Esophagus muscularis mucosa (tissue), 4 donors: ENCODE data around the gene ANXA4. TPM values are rescaled to one million over a fixed set of nuclear protein-coding genes. Genes with fewer than 3 reads are reported as not detected.
"Not testable (repeated sequence)": the region's sequence is repeated elsewhere in the genome, so short reads cannot be mapped to it uniquely, and the experiment has no call there.

Experiments
- DNase-seq: peaks from one replicate; pipeline ENCODE4 v3.0.0-alpha.2; 2017; ENCODE audit errors: extremely low spot score
- H3K27ac ChIP-seq, 4 donors: fragments of 200-600 bp; sonication (generic); replicated peaks in 1 of 4; 1 replicate in 3 of 4; 2 replicates in 1 of 4; pipeline ENCODE4 v1.5.1; 2016 to 2019; ENCODE audit warnings: mild to moderate bottlenecking in 1 of 4
- H3K27me3 ChIP-seq, 4 donors: fragments of 200-600 bp; sonication (generic); one replicate each; pipeline versions ENCODE4 v1.5.1 to v1.6.0; 2016 to 2019
- H3K36me3 ChIP-seq, 4 donors: fragments of 200-600 bp; sonication (generic); one replicate each; pipeline ENCODE4 v1.5.1; 2016 to 2019
- H3K4me1 ChIP-seq, 4 donors: fragments of 200-600 bp; sonication (generic); one replicate each; pipeline ENCODE4 v1.5.1; 2016 to 2019
- H3K4me3 ChIP-seq, 4 donors: fragments of 200-600 bp; sonication (generic); 1 replicate in 2 of 4; 2 replicates in 2 of 4; pipeline ENCODE4 v1.5.1; 2016 to 2019; ENCODE audit warnings: mild to moderate bottlenecking in 4 of 4, moderate library complexity in 1 of 4
- H3K9me3 ChIP-seq, 4 donors: fragments of 200-600 bp; sonication (generic); 1 replicate in 3 of 4; 2 replicates in 1 of 4; pipeline ENCODE4 v1.5.1; 2016 to 2019
- EP300 ChIP-seq: sonication (generic); formaldehyde crosslinking; IDR thresholded peaks from one replicate; pipeline ENCODE4 v1.6.1; 2017; ENCODE audit warnings: antibody characterized with exemption
- POLR2A ChIP-seq: fragments of 450-650 bp; IDR thresholded peaks from one replicate; pipeline ENCODE4 v1.6.1; 2017; ENCODE audit warnings: antibody characterized with exemption, moderate library complexity, mild to moderate bottlenecking, low read depth
- POLR2AphosphoS5 ChIP-seq, 2 donors: sonication (generic); formaldehyde crosslinking; IDR thresholded peaks; one replicate each; pipeline ENCODE4 v1.6.1; 2017; ENCODE audit warnings: antibody characterized with exemption in 2 of 2
- WGBS: methylation state at CpG from one replicate; pipeline ENCODE4 v1.1.5; 2018; 5-methylcytosine and 5-hydroxymethylcytosine counted together
- intact Hi-C: fragments of 100-400 bp; cut with DNase I; formaldehyde crosslinking; loops from one replicate; pipeline ENCODE4 v1.15.1; 2023
- total RNA-seq, 4 donors: library from RNA; depleted of rRNA; stranded (reverse); fragments of >200 nt; gene quantifications; one replicate each; pipeline versions ENCODE4 v1.1.0 to v1.2.1, GENCODE V29; 2016
- TF ChIP-seq, protein P1 (sequence below), 3 experiments: fragments of 200-600 bp in 2 of 3; fragments of 450-650 bp in 1 of 3; sonication (generic) in 2 of 3; IDR thresholded peaks; one replicate each; pipeline ENCODE4 v1.5.1; 2017 to 2019; ENCODE audit warnings: antibody characterized with exemption in 3 of 3, mild to moderate bottlenecking in 2 of 3, moderate library complexity in 1 of 3

Gene ANXA4
- total RNA-seq, 4 donors from 2014 or later: 44.9 to 94.8 (median 58.5) TPM

DNA sequence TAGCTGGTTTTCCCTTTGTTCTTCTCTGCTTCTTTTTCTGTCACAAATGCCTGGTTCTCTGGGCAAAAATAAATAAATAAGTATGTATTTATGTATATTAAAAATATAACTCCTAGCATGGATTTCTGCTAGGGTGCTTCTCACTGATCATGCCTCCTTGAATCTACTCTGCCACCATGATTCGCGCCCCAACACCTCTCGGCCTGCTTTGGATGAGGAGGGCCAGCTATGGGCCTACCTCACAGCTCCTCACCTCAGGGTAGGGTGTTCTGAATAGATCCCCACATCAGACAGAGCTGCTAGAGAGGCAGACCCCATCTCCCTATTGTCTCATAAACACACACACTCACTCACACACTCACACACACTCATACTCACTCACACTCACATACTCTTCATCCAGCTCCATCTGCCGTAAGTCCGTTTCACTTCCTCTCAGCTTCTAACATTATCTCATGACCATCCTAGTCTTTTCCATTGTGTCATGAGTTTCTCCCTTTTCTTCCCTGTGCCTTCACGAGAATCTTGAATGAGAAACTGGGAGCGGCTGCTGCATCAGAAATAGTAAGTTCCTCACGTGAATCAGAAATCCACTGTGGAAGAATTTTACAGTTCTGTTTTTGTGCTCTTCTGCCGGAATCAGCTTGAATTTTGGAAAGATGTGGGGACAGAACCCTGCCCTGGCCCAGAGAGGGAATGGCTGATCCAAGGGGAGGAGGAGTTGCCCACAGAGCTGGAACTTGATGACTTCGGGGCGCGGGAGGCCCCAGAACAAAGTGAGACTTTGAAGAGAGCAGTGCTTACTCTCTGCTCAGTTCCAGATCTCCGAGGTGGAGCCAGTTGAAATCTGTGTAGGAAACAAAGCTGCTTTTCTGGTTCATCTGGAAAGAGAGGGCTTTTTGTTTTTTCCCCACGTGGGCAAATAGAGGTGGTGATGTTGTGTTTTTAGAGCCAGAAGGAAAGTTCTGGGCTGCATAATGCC is 20.9 kb downstream of the ANXA4 start:
- no peak for TF ChIP-seq EP300
- no peak for TF ChIP-seq POLR2A
- TF ChIP-seq, protein P1, sequence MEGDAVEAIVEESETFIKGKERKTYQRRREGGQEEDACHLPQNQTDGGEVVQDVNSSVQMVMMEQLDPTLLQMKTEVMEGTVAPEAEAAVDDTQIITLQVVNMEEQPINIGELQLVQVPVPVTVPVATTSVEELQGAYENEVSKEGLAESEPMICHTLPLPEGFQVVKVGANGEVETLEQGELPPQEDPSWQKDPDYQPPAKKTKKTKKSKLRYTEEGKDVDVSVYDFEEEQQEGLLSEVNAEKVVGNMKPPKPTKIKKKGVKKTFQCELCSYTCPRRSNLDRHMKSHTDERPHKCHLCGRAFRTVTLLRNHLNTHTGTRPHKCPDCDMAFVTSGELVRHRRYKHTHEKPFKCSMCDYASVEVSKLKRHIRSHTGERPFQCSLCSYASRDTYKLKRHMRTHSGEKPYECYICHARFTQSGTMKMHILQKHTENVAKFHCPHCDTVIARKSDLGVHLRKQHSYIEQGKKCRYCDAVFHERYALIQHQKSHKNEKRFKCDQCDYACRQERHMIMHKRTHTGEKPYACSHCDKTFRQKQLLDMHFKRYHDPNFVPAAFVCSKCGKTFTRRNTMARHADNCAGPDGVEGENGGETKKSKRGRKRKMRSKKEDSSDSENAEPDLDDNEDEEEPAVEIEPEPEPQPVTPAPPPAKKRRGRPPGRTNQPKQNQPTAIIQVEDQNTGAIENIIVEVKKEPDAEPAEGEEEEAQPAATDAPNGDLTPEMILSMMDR (IDR thresholded peaks at IDR 0.05): no peak
- TF ChIP-seq POLR2AphosphoS5 (IDR thresholded peaks at IDR 0.05): no peak
- DNase-seq: no peak
- Histone ChIP-seq H3K9me3 (no peaks in the 10 kb centered on the region), H3K4me1 (peaks cover 7 to 34% (median 19%) of the 10 kb centered on the region in 4 donors), H3K27ac (peak overlapping the region; percentile 37 to 65 (median 58)), H3K4me3 (peak overlapping the region in 3 of 4 donors; percentile 9 to 33 (median 10)), H3K27me3 (no peaks in the 10 kb centered on the region), H3K36me3 (peaks cover 0 to 6% (median 0%) of the 10 kb centered on the region in 4 donors)
- intact Hi-C loops: no loop called here
- WGBS: 79% methylated on average over 14 of the region's 14 CpGs

GRCh38 chr2:69763831-69764230 is 21.9 kb downstream of the ANXA4 start:
- H3K4me3 ChIP-seq, H3K27ac ChIP-seq, H3K9me3 ChIP-seq, H3K27me3 ChIP-seq, intact Hi-C loops, H3K36me3 ChIP-seq, DNase-seq: not testable (repeated sequence)
- 94% methylated on average over 7 of the region's 7 CpGs for WGBS
- peaks cover 7 to 34% (median 19%) of the 10 kb centered on the region in 4 donors for H3K4me1 ChIP-seq

DNA sequence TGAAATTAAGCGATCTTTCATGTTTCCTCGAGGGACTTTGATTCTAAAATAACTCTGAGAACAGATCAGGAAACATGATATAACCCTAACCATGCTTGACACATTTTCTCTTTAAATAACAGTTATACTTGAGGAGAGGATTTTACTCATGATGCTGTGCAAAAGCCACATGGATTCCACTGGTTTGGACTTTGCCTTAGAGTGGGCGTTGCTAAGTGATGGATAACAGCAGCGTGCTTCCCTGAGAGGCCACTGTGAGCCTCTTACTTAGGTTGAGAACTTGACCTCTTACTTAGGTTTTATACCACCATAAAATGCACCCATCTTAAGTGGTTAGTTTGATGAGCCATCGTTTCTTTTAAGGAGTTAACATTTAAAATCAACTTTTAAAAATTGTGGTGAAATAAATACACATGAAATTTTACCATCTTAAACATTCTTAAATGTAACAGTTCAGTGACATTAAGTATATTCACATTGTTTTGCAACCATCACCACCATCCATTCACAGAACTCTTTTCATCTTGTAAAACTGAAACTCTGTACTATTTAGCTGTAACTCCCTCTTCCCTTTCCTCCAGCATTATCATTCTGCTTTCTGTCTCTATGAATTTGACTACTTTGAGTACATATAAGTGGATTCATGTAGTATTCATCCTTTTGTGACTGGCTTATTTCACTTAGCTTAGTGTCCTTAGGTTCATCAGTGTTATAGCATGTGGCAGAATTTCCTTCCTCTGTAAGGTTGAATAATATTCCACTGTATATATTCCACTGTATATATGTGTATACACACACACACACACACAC is 22.6 kb downstream of the ANXA4 start:
- no peak for DNase-seq
- Histone ChIP-seq H3K4me3 (no peak overlapping the region), H3K9me3 (no peaks in the 10 kb centered on the region), H3K27me3 (no peaks in the 10 kb centered on the region), H3K4me1 (peaks cover 8 to 38% (median 19%) of the 10 kb centered on the region in 4 donors), H3K36me3 (no peaks in the 10 kb centered on the region), H3K27ac (no peak overlapping the region)
- WGBS: 93% methylated on average over 5 of the region's 5 CpGs
- TF ChIP-seq POLR2AphosphoS5 (IDR thresholded peaks at IDR 0.05) (no peak), POLR2A (no peak), EP300 (no peak)
- TF ChIP-seq, protein P1 (IDR thresholded peaks at IDR 0.05): no peak
- intact Hi-C loops: no loop called here

DNA sequence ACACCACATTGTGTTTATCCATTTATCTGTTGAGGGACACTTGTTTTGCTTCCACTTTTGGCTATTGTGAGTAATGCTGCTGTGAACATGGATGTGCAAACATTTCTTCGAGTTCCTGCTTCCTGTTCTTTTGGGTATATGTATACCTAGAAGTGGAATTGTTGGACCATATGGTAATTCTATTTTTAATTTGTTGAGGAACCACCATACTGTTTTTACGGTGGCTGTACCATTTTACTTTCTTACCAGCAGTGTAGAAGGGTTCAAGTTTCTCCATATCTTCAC is 23.1 kb downstream of the ANXA4 start:
- no peak overlapping the region for H3K27ac ChIP-seq
- no peaks in the 10 kb centered on the region for H3K27me3 ChIP-seq
- no peak overlapping the region for H3K4me3 ChIP-seq
- TF ChIP-seq POLR2AphosphoS5 (IDR thresholded peaks at IDR 0.05) (no peak), EP300 (no peak), POLR2A (no peak)
- TF ChIP-seq, protein P1 (IDR thresholded peaks at IDR 0.05): no peak
- H3K9me3 ChIP-seq: no peaks in the 10 kb centered on the region
- 80% methylated on average over 2 of the region's 2 CpGs for WGBS
- H3K36me3 ChIP-seq: no peaks in the 10 kb centered on the region
- no peak for DNase-seq
- intact Hi-C loops: no loop called here
- H3K4me1 ChIP-seq: peaks cover 13 to 44% (median 25%) of the 10 kb centered on the region in 4 donors

DNA sequence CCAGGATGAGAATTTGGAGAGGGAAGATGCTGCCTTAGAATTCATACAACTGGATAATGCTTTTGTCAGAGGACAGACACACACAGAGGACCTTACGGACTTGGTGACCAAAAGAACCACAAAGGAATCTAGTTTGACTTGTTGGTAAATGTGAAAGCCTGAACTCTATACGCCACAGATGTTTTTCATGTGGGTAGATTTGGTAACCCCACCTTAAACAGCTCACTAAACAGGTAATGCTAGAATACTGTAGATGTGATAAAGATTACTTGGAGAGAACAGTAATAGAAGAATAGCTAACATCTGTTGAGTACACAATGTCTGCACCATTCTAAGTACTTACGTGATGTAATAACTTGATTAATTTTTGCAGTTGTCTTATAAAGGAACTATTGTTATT is 24.1 kb downstream of the ANXA4 start:
- intact Hi-C loops: no loop called here
- Histone ChIP-seq H3K4me3 (no peak overlapping the region), H3K4me1 (peaks cover 19 to 51% (median 33%) of the 10 kb centered on the region in 4 donors), H3K36me3 (no peaks in the 10 kb centered on the region), H3K9me3 (no peaks in the 10 kb centered on the region), H3K27ac (no peak overlapping the region), H3K27me3 (no peaks in the 10 kb centered on the region)
- TF ChIP-seq POLR2A (no peak), EP300 (no peak), POLR2AphosphoS5 (IDR thresholded peaks at IDR 0.05) (no peak)
- TF ChIP-seq, protein P1 (IDR thresholded peaks at IDR 0.05): no peak
- WGBS: 77% methylated on average over 3 of the region's 3 CpGs
- no peak for DNase-seq
